WTC11 (cell line): ENCODE data around the gene PA2G4. TPM values are rescaled to one million over a fixed set of nuclear protein-coding genes. Genes with fewer than 3 reads are reported as not detected.

Experiments used
- ATF1 ChIP-seq: sonication (generic); formaldehyde crosslinking; IDR thresholded peaks from 2 replicates; pipeline ENCODE4 v1.8.1; 2023; ENCODE audit warnings: mild to moderate bottlenecking, moderate library complexity, missing genetic modification reagents
- CDX4 ChIP-seq: fragments of 250-450 bp; sonication (Bioruptor Pico); IDR thresholded peaks from 2 replicates; pipeline ENCODE4 v1.9.0; 2021; ENCODE audit warnings: moderate library complexity, mild to moderate bottlenecking, inconsistent platforms, borderline replicate concordance
- EMX1 ChIP-seq: fragments of 250-450 bp; sonication (Bioruptor Pico); IDR thresholded peaks from 2 replicates; pipeline ENCODE4 v1.8.0; 2021; ENCODE audit warnings: mild to moderate bottlenecking
- ESRRA ChIP-seq: sonication (generic); formaldehyde crosslinking; IDR thresholded peaks from 2 replicates; pipeline ENCODE4 v1.8.1; 2022; ENCODE audit warnings: mild to moderate bottlenecking, missing genetic modification reagents, borderline replicate concordance
- FOXK1 ChIP-seq: sonication (generic); formaldehyde crosslinking; IDR thresholded peaks from 2 replicates; pipeline ENCODE4 v1.8.0; 2022; ENCODE audit warnings: mild to moderate bottlenecking, moderate library complexity, missing genetic modification reagents
- HMGA2 ChIP-seq: fragments of 250-450 bp; sonication (Bioruptor Pico); IDR thresholded peaks from 2 replicates; pipeline ENCODE4 v1.4.0; 2021; ENCODE audit warnings: mild to moderate bottlenecking, moderate library complexity
- IRF1 ChIP-seq: sonication (generic); formaldehyde crosslinking; IDR thresholded peaks from 2 replicates; pipeline ENCODE4 v1.8.0; 2023; ENCODE audit warnings: missing genetic modification reagents
- KAT7 ChIP-seq: sonication (generic); formaldehyde crosslinking; IDR thresholded peaks from 2 replicates; pipeline ENCODE4 v1.8.1; 2023; ENCODE audit warnings: missing genetic modification reagents, mild to moderate bottlenecking, borderline replicate concordance
- MAX ChIP-seq: sonication (generic); formaldehyde crosslinking; IDR thresholded peaks from 2 replicates; pipeline ENCODE4 v1.8.0; 2022; ENCODE audit warnings: mild to moderate bottlenecking, missing genetic modification reagents
- MYBL2 ChIP-seq: sonication (generic); formaldehyde crosslinking; IDR thresholded peaks from 2 replicates; pipeline ENCODE4 v1.8.1; 2023; ENCODE audit warnings: mild to moderate bottlenecking, moderate library complexity, missing genetic modification reagents
- NFE2L1 ChIP-seq: sonication (generic); formaldehyde crosslinking; IDR thresholded peaks from 2 replicates; pipeline ENCODE4 v1.8.1; 2023; ENCODE audit warnings: missing genetic modification reagents
- NFYB ChIP-seq: sonication (generic); formaldehyde crosslinking; conservative IDR thresholded peaks from 2 replicates; pipeline ENCODE4 v1.8.0; 2022; ENCODE audit warnings: low read depth, missing genetic modification reagents
- NR1H2 ChIP-seq: sonication (generic); formaldehyde crosslinking; IDR thresholded peaks from 2 replicates; pipeline ENCODE4 v1.9.0; 2021; ENCODE audit warnings: mild to moderate bottlenecking, moderate library complexity, missing genetic modification reagents
- PRDM15 ChIP-seq: sonication (generic); formaldehyde crosslinking; IDR thresholded peaks from 2 replicates; pipeline ENCODE4 v1.8.0; 2022; ENCODE audit warnings: missing genetic modification reagents
- PREB ChIP-seq: sonication (generic); formaldehyde crosslinking; IDR thresholded peaks from 2 replicates; pipeline ENCODE4 v1.8.1; 2022; ENCODE audit warnings: mild to moderate bottlenecking, missing genetic modification reagents, moderate library complexity, borderline replicate concordance
- RELA ChIP-seq: sonication (generic); formaldehyde crosslinking; IDR thresholded peaks from 2 replicates; pipeline ENCODE4 v1.8.1; 2022; ENCODE audit warnings: missing genetic modification reagents, mild to moderate bottlenecking, borderline replicate concordance
- RORB ChIP-seq: fragments of 250-450 bp; sonication (Bioruptor Pico); IDR thresholded peaks from 2 replicates; pipeline ENCODE4 v1.9.0; 2021; ENCODE audit warnings: mild to moderate bottlenecking
- SMAD4 ChIP-seq: sonication (generic); formaldehyde crosslinking; IDR thresholded peaks from 2 replicates; pipeline ENCODE4 v1.8.0; 2022; ENCODE audit warnings: mild to moderate bottlenecking, missing genetic modification reagents
- SP1 ChIP-seq: sonication (generic); formaldehyde crosslinking; conservative IDR thresholded peaks from 2 replicates; pipeline ENCODE4 v1.8.1; 2022; ENCODE audit warnings: missing genetic modification reagents
- TCF7 ChIP-seq: sonication (generic); formaldehyde crosslinking; IDR thresholded peaks from 2 replicates; pipeline ENCODE4 v1.8.0; 2022; ENCODE audit warnings: mild to moderate bottlenecking, low read depth, missing genetic modification reagents, moderate library complexity
- ZBTB21 ChIP-seq: sonication (generic); formaldehyde crosslinking; IDR thresholded peaks from 2 replicates; pipeline ENCODE4 v1.8.1; 2023; ENCODE audit warnings: mild to moderate bottlenecking, missing genetic modification reagents, borderline replicate concordance
- ZNF232 ChIP-seq: sonication (generic); formaldehyde crosslinking; IDR thresholded peaks from 2 replicates; pipeline ENCODE4 v1.8.0; 2022; ENCODE audit warnings: mild to moderate bottlenecking, missing genetic modification reagents
- ZNF263 ChIP-seq: sonication (generic); formaldehyde crosslinking; IDR thresholded peaks from 2 replicates; pipeline ENCODE4 v1.8.1; 2022; ENCODE audit warnings: low read depth, mild to moderate bottlenecking, moderate library complexity, missing genetic modification reagents
- total RNA-seq: library from RNA; stranded (reverse); gene quantifications from 3 replicates; pipeline ENCODE4 v1.2.3, GENCODE V29; 2021
- TF ChIP-seq, protein P1 (sequence below): sonication (generic); formaldehyde crosslinking; IDR thresholded peaks from 2 replicates; pipeline ENCODE4 v1.8.0; 2022; ENCODE audit warnings: mild to moderate bottlenecking, missing genetic modification reagents
- TF ChIP-seq, protein P2 (sequence below): sonication (generic); formaldehyde crosslinking; IDR thresholded peaks from 2 replicates; pipeline ENCODE4 v1.8.0; 2022; ENCODE audit warnings: mild to moderate bottlenecking, missing genetic modification reagents
- TF ChIP-seq, protein P3 (sequence below): sonication (generic); formaldehyde crosslinking; IDR thresholded peaks from 2 replicates; pipeline ENCODE4 v1.8.0; 2022; ENCODE audit warnings: mild to moderate bottlenecking, missing genetic modification reagents
- TF ChIP-seq, protein P4 (sequence below): sonication (generic); formaldehyde crosslinking; IDR thresholded peaks from 2 replicates; pipeline ENCODE4 v1.8.1; 2023; ENCODE audit warnings: mild to moderate bottlenecking, missing genetic modification reagents

Gene PA2G4
- total RNA-seq, 1 experiment from 2014 or later = 249 TPM

DNA sequence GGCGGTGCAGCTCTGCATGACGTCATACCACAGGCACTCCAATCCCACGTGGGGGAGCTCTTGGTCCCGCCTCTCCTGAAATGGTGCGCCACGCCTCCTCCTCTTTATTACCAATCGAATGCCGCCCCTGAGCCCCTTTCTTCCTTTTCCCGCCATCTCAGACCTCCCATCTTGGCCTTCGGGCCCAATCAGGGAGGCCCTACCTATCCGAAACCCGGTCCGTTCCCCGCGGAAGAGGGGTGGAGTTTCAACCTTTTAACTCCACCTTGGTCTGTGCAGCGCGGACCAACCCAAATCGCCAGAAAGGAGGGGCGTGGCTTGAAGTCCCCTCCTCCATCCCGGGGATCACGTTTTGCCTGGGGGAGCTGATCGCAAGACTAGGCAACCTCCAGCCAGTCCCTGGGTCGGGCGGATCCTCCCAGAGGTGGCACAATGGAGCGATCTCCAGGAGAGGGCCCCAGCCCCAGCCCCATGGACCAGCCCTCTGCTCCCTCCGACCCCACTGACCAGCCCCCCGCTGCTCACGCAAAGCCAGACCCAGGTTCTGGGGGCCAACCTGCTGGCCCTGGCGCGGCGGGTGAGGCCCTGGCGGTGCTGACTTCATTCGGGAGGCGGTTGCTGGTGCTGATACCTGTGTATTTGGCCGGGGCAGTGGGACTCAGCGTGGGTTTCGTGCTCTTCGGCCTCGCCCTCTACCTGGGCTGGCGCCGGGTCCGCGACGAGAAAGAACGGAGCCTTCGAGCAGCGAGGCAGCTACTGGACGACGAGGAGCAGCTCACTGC is 23.7 kb downstream of the PA2G4 start, which contains the start of gene ESYT1 (continued):
- TF ChIP-seq CDX4 = no peak
- TF ChIP-seq, protein P1, sequence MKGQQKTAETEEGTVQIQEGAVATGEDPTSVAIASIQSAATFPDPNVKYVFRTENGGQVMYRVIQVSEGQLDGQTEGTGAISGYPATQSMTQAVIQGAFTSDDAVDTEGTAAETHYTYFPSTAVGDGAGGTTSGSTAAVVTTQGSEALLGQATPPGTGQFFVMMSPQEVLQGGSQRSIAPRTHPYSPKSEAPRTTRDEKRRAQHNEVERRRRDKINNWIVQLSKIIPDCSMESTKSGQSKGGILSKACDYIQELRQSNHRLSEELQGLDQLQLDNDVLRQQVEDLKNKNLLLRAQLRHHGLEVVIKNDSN (CRISPR knock-in tag) = peak; percentile 69; the same call in 1 of the 2 replicates
- no peak for TF ChIP-seq TCF7 (CRISPR knock-in tag)
- TF ChIP-seq, protein P2, sequence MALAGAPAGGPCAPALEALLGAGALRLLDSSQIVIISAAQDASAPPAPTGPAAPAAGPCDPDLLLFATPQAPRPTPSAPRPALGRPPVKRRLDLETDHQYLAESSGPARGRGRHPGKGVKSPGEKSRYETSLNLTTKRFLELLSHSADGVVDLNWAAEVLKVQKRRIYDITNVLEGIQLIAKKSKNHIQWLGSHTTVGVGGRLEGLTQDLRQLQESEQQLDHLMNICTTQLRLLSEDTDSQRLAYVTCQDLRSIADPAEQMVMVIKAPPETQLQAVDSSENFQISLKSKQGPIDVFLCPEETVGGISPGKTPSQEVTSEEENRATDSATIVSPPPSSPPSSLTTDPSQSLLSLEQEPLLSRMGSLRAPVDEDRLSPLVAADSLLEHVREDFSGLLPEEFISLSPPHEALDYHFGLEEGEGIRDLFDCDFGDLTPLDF (CRISPR knock-in tag) = no peak
- 0 out of 2 replicates have a peak, but pooled peaks have one; percentile 26 for TF ChIP-seq IRF1
- TF ChIP-seq NFYB (CRISPR knock-in tag) = peak; percentile 48
- TF ChIP-seq PREB (CRISPR knock-in tag) = no peak
- no peak for TF ChIP-seq RORB (CRISPR knock-in tag)
- 0 out of 2 replicates have a peak, but pooled peaks have one; percentile 25 for TF ChIP-seq HMGA2 (CRISPR knock-in tag)
- no peak for TF ChIP-seq NFE2L1 (CRISPR knock-in tag)
- TF ChIP-seq NR1H2 = no peak
- peak; percentile 82; the same call in 1 of the 2 replicates for TF ChIP-seq SP1 (CRISPR knock-in tag)
- peak; percentile 94 for TF ChIP-seq ZBTB21 (CRISPR knock-in tag)
- TF ChIP-seq ESRRA (CRISPR knock-in tag) = 0 out of 2 replicates have a peak, but pooled peaks have one; percentile 13
- TF ChIP-seq, protein P3, sequence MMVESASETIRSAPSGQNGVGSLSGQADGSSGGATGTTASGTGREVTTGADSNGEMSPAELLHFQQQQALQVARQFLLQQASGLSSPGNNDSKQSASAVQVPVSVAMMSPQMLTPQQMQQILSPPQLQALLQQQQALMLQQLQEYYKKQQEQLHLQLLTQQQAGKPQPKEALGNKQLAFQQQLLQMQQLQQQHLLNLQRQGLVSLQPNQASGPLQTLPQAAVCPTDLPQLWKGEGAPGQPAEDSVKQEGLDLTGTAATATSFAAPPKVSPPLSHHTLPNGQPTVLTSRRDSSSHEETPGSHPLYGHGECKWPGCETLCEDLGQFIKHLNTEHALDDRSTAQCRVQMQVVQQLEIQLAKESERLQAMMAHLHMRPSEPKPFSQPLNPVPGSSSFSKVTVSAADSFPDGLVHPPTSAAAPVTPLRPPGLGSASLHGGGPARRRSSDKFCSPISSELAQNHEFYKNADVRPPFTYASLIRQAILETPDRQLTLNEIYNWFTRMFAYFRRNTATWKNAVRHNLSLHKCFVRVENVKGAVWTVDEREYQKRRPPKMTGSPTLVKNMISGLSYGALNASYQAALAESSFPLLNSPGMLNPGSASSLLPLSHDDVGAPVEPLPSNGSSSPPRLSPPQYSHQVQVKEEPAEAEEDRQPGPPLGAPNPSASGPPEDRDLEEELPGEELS = peak; percentile 69; the same call in 1 of the 2 replicates
- TF ChIP-seq ZNF263 = no peak
- TF ChIP-seq ZNF232 (CRISPR knock-in tag) = peak; percentile 87; the same call in 1 of the 2 replicates
- TF ChIP-seq, protein P4, sequence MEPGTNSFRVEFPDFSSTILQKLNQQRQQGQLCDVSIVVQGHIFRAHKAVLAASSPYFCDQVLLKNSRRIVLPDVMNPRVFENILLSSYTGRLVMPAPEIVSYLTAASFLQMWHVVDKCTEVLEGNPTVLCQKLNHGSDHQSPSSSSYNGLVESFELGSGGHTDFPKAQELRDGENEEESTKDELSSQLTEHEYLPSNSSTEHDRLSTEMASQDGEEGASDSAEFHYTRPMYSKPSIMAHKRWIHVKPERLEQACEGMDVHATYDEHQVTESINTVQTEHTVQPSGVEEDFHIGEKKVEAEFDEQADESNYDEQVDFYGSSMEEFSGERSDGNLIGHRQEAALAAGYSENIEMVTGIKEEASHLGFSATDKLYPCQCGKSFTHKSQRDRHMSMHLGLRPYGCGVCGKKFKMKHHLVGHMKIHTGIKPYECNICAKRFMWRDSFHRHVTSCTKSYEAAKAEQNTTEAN (CRISPR knock-in tag) = no peak
- TF ChIP-seq RELA = no peak
- 0 out of 2 replicates have a peak, but pooled peaks have one; percentile 22 for TF ChIP-seq MYBL2 (CRISPR knock-in tag)
- peak; percentile 53; the same call in 1 of the 2 replicates for TF ChIP-seq FOXK1
- TF ChIP-seq SMAD4 (CRISPR knock-in tag) = no peak
- TF ChIP-seq ATF1 (CRISPR knock-in tag) = no peak
- peak; percentile 51 for TF ChIP-seq PRDM15 (CRISPR knock-in tag)
- no peak for TF ChIP-seq EMX1 (CRISPR knock-in tag)
- 0 out of 2 replicates have a peak, but pooled peaks have one; percentile 34 for TF ChIP-seq KAT7 (CRISPR knock-in tag)
- TF ChIP-seq MAX (CRISPR knock-in tag) = peak; percentile 82
